Activated CD8-positive, alpha-beta memory T cell treated with anti-CD3 and anti-CD28 coated beads, Interleukin-2, amount 10 ng/mL, durations not matched to agents 7 days and 5 days (primary cell): ENCODE data around the gene MRPL41. TPM values are rescaled to one million over a fixed set of nuclear protein-coding genes. Genes with fewer than 3 reads are reported as not detected.
"Not testable (repeated sequence)": the region's sequence is repeated elsewhere in the genome, so short reads cannot be mapped to it uniquely, and the experiment has no call there.

Experiments
- ATAC-seq: fragments of 150-1000 bp; cut with Tn5 transposase; one replicate; pipeline ENCODE4 v1.10.0; 2021; ENCODE audit warnings: moderate library complexity
- CTCF ChIA-PET: fragments of 350-600 bp; sonication (Branson Sonifier 250); formaldehyde crosslinking; loops from one replicate; lab custom pipeline; 2021; ENCODE audit warnings: antibody characterized with exemption; lab: Charles Lee
- DNase-seq: peaks from one replicate; pipeline ENCODE4 v3.0.0-alpha.2; 2020
- H3K27ac Mint-ChIP-seq: one replicate; pipeline ENCODE4 v1.8.0; 2021; ENCODE audit warnings: mild to moderate bottlenecking, mixed read lengths
- H3K27me3 Mint-ChIP-seq: one replicate; pipeline ENCODE4 v1.8.0; 2021; ENCODE audit warnings: mixed read lengths
- H3K36me3 Mint-ChIP-seq: one replicate; pipeline ENCODE4 v1.8.0; 2021; ENCODE audit warnings: mild to moderate bottlenecking, mixed read lengths
- H3K4me1 Mint-ChIP-seq: one replicate; pipeline ENCODE4 v1.8.0; 2021; ENCODE audit warnings: mixed read lengths
- H3K4me3 Mint-ChIP-seq: one replicate; pipeline ENCODE4 v1.8.0; 2021; ENCODE audit warnings: mild to moderate bottlenecking, moderate library complexity, mixed read lengths
- H3K9me3 Mint-ChIP-seq: one replicate; pipeline ENCODE4 v1.8.0; 2022; ENCODE audit warnings: low read depth, mixed read lengths
- total RNA-seq, 2 experiments: library from RNA; stranded (reverse); gene quantifications; one replicate each; pipeline ENCODE4 v1.2.3, GENCODE V29; 2021

MRPL41 gene
- total RNA-seq, 2 experiments from 2014 or later = 57.9 to 58.3 TPM

DNA sequence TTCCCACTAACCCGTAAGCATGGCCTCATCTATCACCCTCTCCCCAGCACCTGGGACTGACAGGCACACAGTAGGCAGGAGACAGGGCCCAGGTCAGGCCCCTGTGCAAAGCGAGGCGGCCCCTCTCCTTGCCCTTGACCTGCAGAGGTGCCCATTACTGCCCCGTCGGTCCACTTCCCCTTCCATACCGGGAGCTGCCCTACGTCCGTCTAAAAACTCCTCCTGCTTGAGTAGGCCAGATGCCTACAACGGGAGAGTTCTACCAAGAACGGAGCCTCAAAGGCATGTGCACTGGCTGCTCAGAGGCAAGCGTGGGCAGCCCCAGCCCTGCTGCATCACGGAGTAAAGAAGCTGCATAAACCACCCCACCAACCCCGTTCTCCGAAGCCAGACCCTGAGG lies 31.7 kb downstream of the MRPL41 start:
- ATAC-seq = no peak
- H3K36me3 Mint-ChIP-seq = peaks cover 14% of the 10 kb centered on the region

DNA sequence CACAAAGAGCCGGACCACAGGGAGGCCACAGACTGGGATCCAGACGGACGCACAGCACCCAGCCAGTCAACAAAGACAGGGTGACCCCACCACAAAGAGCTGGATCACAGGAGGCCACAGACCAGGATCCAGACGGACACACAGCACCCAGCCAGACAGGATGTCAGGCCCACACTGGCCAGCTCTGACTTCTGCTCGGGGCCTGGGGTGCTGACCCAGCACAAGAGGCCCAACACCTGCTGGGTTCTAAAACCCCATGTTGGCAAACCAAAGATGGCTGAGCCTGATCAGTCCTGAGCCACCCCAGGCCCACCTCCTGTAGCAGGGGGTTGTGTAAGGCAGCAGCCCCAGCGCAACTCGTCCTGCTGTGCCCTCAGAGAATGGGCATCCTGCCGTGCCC lies 32.3 kb downstream of the MRPL41 start:
- no peak for ATAC-seq
- DNase-seq = no peak
- Mint-ChIP-seq H3K27me3 (no peaks in the 10 kb centered on the region), H3K27ac (no peak overlapping the region), H3K4me3 (no peak overlapping the region), H3K36me3 (peaks cover 14% of the 10 kb centered on the region), H3K9me3 (no peaks in the 10 kb centered on the region), H3K4me1 (peaks cover 17% of the 10 kb centered on the region)
- CTCF ChIA-PET = no interaction called here

More for the DNA sequence above, 31.7 kb downstream of the MRPL41 start:
- H3K27me3 Mint-ChIP-seq = no peaks in the 10 kb centered on the region
- no peak for DNase-seq
- H3K4me3 Mint-ChIP-seq = no peak overlapping the region
- peaks cover 12% of the 10 kb centered on the region for H3K4me1 Mint-ChIP-seq
- no peaks in the 10 kb centered on the region for H3K9me3 Mint-ChIP-seq
- CTCF ChIA-PET = no interaction called here
- no peak overlapping the region for H3K27ac Mint-ChIP-seq

DNA sequence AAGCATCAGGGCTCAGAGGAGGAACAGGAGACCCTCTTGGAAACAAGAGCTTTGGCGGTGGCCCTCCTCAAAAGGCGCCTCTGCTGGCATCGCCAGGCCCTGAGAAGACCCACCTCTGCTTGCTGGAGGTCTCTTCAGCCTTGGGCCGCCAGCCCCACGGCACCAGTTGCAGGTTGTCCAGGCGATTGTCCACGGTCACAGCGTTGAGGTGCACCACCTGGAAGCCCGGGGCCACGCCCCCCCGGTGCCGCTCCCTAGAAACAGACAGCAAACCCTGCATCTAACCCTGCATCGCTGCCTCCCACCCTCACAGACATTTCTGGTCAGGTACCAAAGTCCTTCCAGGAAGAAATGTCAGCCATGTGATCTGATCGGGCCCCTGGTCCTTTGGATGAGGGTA lies 35.2 kb downstream of the MRPL41 start:
- H3K4me3 Mint-ChIP-seq = no peak overlapping the region
- ATAC-seq (no peak), DNase-seq (no peak)
- H3K27me3 Mint-ChIP-seq = no peaks in the 10 kb centered on the region
- H3K27ac Mint-ChIP-seq = no peak overlapping the region
- H3K4me1 Mint-ChIP-seq = peaks cover 19% of the 10 kb centered on the region
- CTCF ChIA-PET = interaction anchor here (2.4 to 2.7 kb wide), 2 partner anchors 8 to 11 kb away, joined by 8 to 19 read pairs; partner anchors contain the start of gene DPH7
- H3K36me3 Mint-ChIP-seq = peaks cover 14% of the 10 kb centered on the region
- H3K9me3 Mint-ChIP-seq = no peaks in the 10 kb centered on the region

DNA sequence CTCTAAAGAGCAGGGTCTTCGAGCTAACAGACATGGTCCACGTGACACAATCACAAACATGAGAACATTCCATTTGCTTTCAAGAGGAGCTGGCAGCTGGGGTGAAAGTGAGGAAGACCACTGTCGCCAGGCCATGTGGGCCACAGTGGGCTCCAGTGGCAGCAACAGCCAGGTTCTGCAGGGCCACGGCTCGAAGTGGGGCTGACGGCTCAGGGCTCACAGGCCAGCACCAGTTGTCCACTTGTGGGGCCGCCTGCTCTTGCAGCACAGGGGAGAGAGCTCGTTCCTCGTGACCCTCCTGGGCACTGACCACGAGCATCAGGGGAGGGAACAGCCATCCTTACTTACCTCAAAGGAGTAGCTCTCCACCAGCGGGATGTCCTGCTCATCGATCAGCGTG lies 36.6 kb downstream of the MRPL41 start:
- ATAC-seq (no peak), DNase-seq (no peak)
- H3K27ac Mint-ChIP-seq = no peak overlapping the region
- peaks cover 19% of the 10 kb centered on the region for H3K4me1 Mint-ChIP-seq
- H3K4me3 Mint-ChIP-seq = peak overlapping the region; percentile 37
- H3K27me3 Mint-ChIP-seq = no peaks in the 10 kb centered on the region
- H3K9me3 Mint-ChIP-seq = no peaks in the 10 kb centered on the region
- peaks cover 14% of the 10 kb centered on the region for H3K36me3 Mint-ChIP-seq
- CTCF ChIA-PET = interaction anchor here (2.4 to 2.7 kb wide), 2 partner anchors 9 to 13 kb away, joined by 8 to 19 read pairs; partner anchors contain the start of gene DPH7

DNA sequence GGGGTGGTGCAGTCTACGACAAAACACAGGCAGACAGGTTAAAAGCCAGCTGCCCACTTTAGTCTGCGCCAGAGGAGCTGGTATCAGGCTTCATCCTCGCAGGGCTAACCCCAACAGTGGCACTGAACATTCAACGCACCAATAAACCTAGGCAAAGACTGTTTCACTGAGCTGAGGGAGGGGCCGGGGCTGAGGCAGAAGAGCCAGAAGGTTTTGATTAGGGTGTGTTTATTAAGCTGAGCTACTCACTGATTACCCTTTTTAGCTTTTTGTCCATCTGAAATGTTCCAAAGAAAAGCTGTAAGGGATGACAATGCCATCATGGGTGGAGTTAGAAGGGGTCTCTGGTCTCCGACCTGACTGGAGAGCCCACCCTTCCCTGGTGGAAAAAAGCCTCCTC lies 37.2 kb downstream of the MRPL41 start:
- Mint-ChIP-seq H3K9me3 (no peaks in the 10 kb centered on the region), H3K36me3 (peaks cover 14% of the 10 kb centered on the region), H3K4me1 (peaks cover 19% of the 10 kb centered on the region), H3K27ac (no peak overlapping the region), H3K27me3 (no peaks in the 10 kb centered on the region), H3K4me3 (peak overlapping the region; percentile 80)
- DNase-seq = no peak
- CTCF ChIA-PET = interaction anchor here (2.4 to 2.7 kb wide), 2 partner anchors 10 to 13 kb away, joined by 8 to 19 read pairs; partner anchors contain the start of gene DPH7
- ATAC-seq = no peak

DNA sequence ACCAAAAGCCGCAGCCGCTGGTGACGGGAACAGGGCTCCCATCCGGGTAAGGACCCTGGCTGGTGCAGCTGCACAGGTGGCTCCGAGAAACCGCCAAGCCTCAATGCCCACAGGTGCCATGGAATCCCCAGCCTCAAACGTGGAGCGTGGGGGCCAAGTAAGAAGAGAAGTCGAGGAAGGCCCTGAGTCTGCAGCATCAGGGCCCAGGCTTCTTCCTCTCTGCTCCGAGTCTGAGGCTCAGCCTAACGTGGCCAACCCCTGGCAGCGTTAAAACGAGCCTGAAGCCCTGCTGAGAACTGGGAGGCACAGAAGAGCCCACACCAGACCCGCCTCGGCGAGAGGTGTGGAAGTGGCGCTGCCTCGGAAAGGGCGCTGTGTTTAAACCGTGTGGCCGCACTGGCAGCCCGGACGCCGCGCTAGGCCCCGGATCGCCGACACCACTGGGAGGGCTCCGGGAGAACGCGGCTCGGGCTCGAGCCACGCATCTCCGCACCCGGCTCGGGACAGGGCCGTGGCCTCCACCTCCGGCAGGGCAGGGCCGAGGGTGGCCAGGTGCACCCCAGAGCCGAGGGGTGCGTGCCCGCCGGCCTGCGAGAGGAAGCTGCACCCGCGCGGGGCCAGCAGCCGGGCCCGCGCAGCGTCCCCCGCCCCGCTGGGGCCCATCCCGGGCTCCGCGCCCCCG lies 37.9 kb downstream of the MRPL41 start:
- H3K4me1 Mint-ChIP-seq = peaks cover 19% of the 10 kb centered on the region
- peak overlapping the region; percentile 80 for H3K4me3 Mint-ChIP-seq

DNA sequence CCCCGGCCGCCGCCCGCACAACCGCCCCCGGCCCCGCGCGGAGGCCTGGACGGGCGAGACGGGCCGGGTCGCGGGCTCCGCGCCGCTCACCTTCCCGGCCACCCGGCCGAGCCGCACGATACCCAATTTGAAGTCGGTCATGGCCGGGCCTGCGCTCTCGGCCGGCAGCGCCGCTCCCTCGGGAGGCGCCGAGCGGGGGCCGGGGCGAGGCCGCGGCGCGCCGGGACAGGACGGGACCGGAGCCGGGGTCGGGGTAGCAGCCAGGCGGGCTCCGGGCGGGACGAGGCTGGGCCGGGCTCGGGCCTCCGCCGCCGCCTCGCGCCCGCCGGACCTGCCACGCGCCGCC lies 38.4 kb downstream of the MRPL41 start:
- no peak for ATAC-seq
- no peak for DNase-seq
- no peaks in the 10 kb centered on the region for H3K9me3 Mint-ChIP-seq
- H3K36me3 Mint-ChIP-seq = peaks cover 14% of the 10 kb centered on the region
- no peak overlapping the region for H3K4me3 Mint-ChIP-seq
- H3K27ac Mint-ChIP-seq = no peak overlapping the region
- H3K27me3 Mint-ChIP-seq = no peaks in the 10 kb centered on the region
- peaks cover 19% of the 10 kb centered on the region for H3K4me1 Mint-ChIP-seq
- CTCF ChIA-PET = interaction anchor here (2.0 kb wide), 1 partner anchor 10 kb away, joined by 10 read pairs; the partner anchor contains the start of gene DPH7

More for the DNA sequence above, 37.9 kb downstream of the MRPL41 start:
- Mint-ChIP-seq H3K9me3 (no peaks in the 10 kb centered on the region), H3K27ac (peak overlapping the region; percentile 75), H3K36me3 (peaks cover 14% of the 10 kb centered on the region), H3K27me3 (no peaks in the 10 kb centered on the region)
- ATAC-seq (peak; percentile 14), DNase-seq (no peak)
- CTCF ChIA-PET = interaction anchor here (2.0 to 2.7 kb wide), 2 partner anchors 10 to 11 kb away, joined by 10 to 19 read pairs; partner anchors contain the start of gene DPH7

DNA sequence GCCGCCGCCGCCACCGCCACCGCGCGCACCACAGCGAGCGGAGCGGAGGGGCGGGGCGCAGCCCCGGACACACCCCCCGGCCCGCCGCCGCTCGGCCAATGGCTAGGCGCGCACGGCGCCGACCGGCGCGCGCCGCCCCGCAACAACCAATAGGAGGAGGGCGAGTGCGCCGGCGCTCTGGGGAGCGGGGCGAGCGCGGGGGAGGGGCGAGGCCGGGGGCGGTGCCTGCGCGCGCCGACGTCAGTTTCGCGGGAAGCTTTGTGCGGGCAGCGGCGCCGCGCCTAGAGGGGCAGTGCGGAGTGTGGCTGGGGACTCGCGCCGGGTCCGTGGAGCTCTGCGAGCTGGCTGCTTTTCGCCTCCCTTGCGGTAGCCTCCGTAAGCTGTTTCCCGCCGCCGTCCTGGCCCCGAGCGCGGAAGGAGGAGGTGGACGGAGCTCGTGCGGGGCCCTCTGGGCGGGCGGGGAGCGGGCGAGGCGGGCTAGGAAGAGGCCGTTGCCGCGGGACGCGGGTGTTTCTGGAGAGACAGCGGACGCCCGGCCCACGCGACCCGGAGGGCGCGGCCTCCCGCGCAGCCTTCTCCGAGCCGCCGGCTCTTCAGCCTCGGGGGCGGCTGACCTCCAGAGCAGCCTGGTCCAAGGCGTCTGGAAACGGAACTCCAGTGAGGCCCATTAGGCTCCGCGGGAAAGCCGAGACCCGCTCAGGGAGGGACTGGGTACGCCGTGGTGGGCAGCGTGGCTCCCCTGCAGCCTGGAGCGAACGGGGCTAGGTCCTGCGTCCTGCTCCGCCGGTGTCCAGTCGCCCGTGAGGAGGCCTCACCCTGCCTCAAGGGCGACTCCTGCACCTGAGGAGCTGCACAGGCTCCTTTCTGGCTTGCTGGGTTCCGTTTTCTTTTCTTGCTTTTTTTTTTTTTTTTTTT lies 39.0 kb downstream of the MRPL41 start, which contains the start of gene ZMYND19:
Gene ZMYND19 (minus strand): TSS at position 44 of the 915 bp plus-strand sequence. CDS start 249 bp downstream, outside the sequence.
- peak within 1 kb of the TSS; percentile 88 for H3K27ac Mint-ChIP-seq
- peaks cover 14% of the 10 kb centered on the region for H3K36me3 Mint-ChIP-seq
- ATAC-seq = peak; percentile 96
- CTCF ChIA-PET = interaction anchor here (0.7 to 2.0 kb wide), 6 partner anchors 11 to 146 kb away, joined by 3 to 10 read pairs (median 4); partner anchors contain the start of genes DPH7 and PNPLA7
- peak; percentile 89 for DNase-seq
- H3K4me3 Mint-ChIP-seq = peak within 1 kb of the TSS; percentile 81
- H3K27me3 Mint-ChIP-seq = no peaks in the 10 kb centered on the region
- no peaks in the 10 kb centered on the region for H3K9me3 Mint-ChIP-seq
- H3K4me1 Mint-ChIP-seq = peaks cover 19% of the 10 kb centered on the region

DNA sequence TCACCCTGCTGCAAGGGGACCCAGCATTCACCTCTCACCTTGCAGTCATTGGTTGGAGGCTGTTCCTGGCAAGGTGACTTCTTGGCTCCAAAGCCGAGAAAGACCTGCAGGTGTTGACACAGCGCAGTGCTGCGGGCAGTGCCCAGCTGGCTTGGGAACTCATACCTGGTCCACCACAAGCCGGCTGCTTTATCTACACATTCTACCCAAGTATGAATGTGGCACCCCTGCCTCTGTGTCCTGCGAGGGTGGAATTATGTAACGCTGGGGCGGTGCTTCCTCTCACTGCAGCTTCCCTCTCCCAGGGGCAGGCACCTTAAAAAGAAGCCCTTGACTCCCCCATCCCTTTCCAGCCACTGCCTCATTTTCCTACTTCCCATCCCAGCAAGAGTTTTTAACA lies 41.1 kb downstream of the MRPL41 start:
- Mint-ChIP-seq H3K36me3 (peaks cover 3% of the 10 kb centered on the region), H3K27ac (no peak overlapping the region), H3K4me3 (peak overlapping the region; percentile 18), H3K27me3 (no peaks in the 10 kb centered on the region), H3K4me1 (peaks cover 18% of the 10 kb centered on the region), H3K9me3 (no peaks in the 10 kb centered on the region)
- CTCF ChIA-PET = interaction anchor here (0.9 to 1.3 kb wide), 2 partner anchors 13 to 58 kb away, joined by 3 to 5 read pairs; no protein-coding TSS in a partner anchor
- no peak for ATAC-seq
- DNase-seq = no peak

DNA sequence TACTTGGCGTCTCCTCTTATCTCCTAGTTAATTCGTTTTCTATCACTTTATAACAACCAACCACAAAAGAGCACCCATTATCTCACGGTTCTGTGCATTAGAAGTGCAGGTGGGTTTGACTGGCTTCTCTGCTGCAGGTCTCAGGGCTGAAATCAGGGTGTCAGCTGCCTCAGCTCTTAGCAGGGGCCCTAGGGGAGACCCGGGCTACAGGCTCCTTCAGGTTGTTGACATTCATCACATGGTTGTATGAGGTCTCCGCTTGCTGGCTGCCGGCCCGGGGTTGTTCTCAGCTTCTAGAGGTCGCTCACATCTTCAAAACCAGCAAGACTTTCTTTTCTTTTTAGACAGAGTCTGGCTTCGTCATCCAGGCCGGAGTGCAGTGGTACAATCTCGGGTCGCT lies 41.5 kb downstream of the MRPL41 start:
- no peaks in the 10 kb centered on the region for H3K27me3 Mint-ChIP-seq

DNA sequence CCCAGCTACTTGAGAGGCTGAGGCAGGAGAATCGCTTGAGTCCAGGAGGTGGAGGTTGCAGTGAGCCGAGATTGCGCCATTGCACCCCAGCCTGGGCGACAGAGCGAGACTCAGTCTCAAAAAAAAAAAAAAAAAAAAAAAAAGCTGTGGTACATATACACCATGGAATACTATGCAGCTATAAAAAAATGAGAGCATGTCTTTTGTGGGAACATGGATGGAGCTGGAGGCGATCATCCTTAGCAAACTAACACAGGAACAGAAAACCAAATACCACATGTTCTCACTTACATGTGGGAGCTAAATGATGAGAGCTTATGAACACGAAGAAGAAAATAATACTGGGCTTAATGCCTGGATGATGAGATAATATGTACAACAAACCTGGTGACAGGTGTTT lies 44.9 kb downstream of the MRPL41 start:
- not testable (repeated sequence) for ATAC-seq, H3K4me3 Mint-ChIP-seq, H3K4me1 Mint-ChIP-seq, H3K27ac Mint-ChIP-seq, H3K27me3 Mint-ChIP-seq, H3K9me3 Mint-ChIP-seq, DNase-seq, H3K36me3 Mint-ChIP-seq
- CTCF ChIA-PET = interaction anchor here (1.0 kb wide), 1 partner anchor 23 kb away, joined by 3 read pairs; no protein-coding TSS in a partner anchor

More for the DNA sequence above, 41.5 kb downstream of the MRPL41 start:
- DNase-seq = no peak
- H3K27ac Mint-ChIP-seq = no peak overlapping the region
- no peaks in the 10 kb centered on the region for H3K9me3 Mint-ChIP-seq
- CTCF ChIA-PET = interaction anchor here (0.9 to 1.3 kb wide), 2 partner anchors 13 to 58 kb away, joined by 3 to 5 read pairs; no protein-coding TSS in a partner anchor
- H3K36me3 Mint-ChIP-seq = no peaks in the 10 kb centered on the region
- H3K4me3 Mint-ChIP-seq = peak overlapping the region; percentile 18
- no peak for ATAC-seq
- H3K4me1 Mint-ChIP-seq = peaks cover 15% of the 10 kb centered on the region

DNA sequence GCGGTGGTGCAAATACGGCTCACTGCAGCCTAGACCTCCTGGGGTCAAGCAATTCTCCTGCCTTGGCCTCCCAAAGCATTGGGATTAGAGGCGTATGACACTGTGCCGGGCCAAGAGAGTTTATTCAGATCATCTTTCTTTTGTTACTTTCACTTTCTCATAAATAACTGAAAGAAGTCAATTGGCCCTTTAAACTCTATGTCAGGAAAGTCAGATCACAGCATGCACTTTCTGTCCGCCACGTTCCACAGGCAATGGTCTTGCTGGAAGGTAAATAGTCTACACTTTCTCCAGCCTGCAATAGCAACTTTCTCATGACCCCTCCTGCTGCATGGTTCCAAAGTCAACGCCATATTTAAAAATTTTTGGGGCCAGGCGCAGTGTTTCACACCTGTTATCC lies 47.3 kb downstream of the MRPL41 start:
- peaks cover 11% of the 10 kb centered on the region for H3K4me1 Mint-ChIP-seq
- H3K27ac Mint-ChIP-seq = no peak overlapping the region
- no peaks in the 10 kb centered on the region for H3K27me3 Mint-ChIP-seq
- H3K4me3 Mint-ChIP-seq = no peak overlapping the region
- no peak for ATAC-seq
- H3K36me3 Mint-ChIP-seq = no peaks in the 10 kb centered on the region
- no peak for DNase-seq
- CTCF ChIA-PET = no interaction called here
- no peaks in the 10 kb centered on the region for H3K9me3 Mint-ChIP-seq
